GM10847 (cell line): ENCODE results near the gene HAND2.

Experiments
- POLR2A ChIP-seq: IDR thresholded peaks from 2 replicates; pipeline ENCODE4 v1.6.1; 2011; ENCODE audit not compliant: insufficient read length; ENCODE audit errors: extremely low read depth

Gene HAND2

DNA sequence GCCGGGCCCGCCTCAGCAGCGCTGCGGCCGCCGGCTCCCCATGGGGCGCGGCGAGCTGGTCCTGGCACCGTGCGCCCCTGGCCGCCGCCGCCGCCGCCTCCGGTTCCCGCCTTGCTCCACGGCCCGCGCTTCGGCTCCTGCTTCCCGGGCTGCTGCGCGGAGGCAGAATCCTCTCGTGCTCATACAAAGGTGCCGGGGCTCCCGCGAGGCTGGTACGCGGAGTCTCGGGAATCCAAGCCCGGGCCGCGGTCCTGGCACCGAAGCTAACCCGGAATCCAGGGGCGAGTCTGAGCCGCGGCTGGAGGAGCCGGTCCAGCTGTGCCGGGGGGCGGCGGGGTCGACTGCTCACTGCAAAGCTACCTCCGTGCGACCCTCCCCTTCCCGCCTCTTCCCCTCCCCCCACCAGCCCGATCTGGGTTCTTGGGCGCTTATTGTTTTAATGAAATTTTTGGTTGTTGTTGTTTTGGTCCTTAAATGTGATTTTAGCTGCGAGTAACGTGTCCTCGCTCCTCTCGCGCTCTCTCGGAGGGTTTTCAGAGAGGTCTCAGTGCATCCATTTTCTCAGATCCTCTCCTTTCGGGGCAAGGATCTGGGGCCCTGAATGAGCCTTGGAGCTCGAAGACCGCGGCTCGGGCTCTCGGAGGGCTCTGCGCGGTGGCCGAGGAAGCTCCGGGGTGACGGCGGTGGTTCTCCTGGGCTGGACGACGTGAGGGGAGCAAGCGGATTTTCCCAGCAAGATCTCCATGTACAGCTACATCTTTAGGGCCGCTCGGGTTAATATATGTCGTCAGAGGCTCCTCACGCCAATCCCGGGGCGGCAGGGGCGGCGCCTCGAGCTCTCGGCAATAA, at the start of gene HAND2:
HAND2 (minus strand) TSS at position 753 of the 849 bp plus-strand sequence. CDS start 940 bp downstream, outside the sequence.
- TF ChIP-seq POLR2A: no peak

DNA sequence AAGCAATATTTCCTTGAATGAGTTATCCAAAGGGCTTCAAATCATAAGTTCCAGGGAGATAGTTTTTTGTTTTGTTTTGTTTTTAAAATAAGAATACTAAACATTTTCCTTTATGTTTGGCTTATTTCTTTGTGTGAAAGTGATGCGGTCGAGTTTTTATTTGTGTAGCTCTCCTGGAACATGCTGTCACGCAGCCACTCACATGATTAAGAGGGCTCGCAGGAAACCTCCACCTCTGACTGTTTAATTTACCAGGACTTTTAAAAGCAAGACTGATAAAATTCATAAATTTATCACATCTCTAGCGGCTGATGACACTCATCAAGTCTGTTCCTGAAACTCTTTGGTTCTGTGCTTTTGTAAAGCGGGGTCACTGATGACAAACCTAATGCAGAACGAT, 48.9 kb upstream of the HAND2 start:
- no peak for TF ChIP-seq POLR2A

GRCh38 chr4:173577963-173578362, 47.9 kb upstream of the HAND2 start:
- TF ChIP-seq POLR2A: no peak

DNA sequence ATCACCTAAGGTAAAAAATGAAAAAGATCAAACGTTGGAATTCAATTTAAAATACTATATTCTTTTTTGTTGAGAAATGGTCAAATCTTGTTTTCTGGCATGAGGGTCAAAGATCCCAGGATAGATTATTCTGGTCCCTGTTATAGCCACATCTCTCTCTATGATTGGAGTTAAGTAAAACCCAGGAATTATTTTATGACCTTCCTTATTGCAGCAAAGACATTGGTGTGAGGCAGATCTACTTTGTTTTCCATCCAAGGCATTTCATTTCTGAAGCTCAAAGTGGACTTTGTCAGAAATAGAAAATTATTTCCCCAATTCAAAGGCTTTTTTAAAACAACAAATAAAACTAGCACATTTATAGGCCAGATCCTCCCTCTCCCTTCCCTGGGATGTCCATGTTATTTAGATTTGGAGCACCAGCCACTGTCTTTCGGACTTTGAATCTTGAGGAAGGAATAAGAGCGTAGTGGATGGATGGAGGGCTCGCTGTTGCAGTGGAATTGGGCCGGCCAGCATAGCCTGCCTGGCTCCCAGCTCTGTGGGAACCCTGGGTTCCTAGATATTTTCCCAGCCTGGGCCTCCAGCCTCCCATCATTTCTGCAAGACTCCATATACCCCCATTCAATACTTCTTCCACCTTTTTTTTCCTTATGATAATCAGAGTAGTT, 45.6 kb upstream of the HAND2 start:
- TF ChIP-seq POLR2A: no peak

DNA sequence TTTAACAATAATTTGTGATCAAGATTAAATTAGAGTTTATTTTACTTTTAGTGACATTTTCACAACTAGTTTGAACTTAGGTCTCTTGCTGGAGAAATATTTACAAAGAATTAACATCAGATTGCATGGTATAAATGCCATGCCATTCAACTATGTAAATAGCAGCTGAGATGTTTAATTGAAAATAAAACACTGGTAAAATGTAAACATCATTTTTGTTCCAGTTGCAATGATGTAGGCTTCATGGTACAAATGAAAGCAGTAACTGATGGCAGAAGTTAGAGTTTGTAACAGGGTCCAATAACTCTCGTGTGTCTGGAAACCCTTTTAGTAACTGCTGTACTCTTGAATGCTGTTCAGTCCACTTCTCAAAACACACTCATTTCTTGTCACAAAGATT, 43.7 kb upstream of the HAND2 start:
- TF ChIP-seq POLR2A: no peak

GRCh38 chr4:173573286-173573685, 43.3 kb upstream of the HAND2 start:
- no peak for TF ChIP-seq POLR2A

- no peak for TF ChIP-seq POLR2A
Measured at GRCh38 chr4:173572493-173573129, 42.6 kb upstream of the HAND2 start.

DNA sequence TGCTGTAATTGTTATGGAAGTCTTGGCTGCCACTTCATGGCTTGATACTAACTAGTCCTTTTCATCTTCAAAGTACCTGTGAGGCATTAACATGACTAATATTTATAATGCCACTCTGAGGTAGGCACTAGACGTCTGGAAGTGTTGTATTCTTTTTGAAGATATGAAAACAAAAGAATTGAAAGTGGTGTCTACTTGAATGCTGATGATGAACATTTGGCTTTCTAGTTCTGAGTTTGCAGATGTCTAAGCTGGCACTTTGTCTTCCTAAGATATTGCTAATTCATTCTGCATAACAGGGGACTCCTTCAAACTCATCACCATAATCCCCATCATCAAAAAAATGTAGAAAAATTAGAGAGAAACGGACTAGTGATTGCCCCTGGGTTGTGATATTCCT, 41.6 kb upstream of the HAND2 start:
- no peak for TF ChIP-seq POLR2A

GRCh38 chr4:173565281-173565680, 35.3 kb upstream of the HAND2 start:
- no peak for TF ChIP-seq POLR2A

- TF ChIP-seq POLR2A: no peak
Measured at GRCh38 chr4:173564461-173564860, 34.4 kb upstream of the HAND2 start.

- no peak for TF ChIP-seq POLR2A
Measured at GRCh38 chr4:173560896-173561295, 30.9 kb upstream of the HAND2 start.

DNA sequence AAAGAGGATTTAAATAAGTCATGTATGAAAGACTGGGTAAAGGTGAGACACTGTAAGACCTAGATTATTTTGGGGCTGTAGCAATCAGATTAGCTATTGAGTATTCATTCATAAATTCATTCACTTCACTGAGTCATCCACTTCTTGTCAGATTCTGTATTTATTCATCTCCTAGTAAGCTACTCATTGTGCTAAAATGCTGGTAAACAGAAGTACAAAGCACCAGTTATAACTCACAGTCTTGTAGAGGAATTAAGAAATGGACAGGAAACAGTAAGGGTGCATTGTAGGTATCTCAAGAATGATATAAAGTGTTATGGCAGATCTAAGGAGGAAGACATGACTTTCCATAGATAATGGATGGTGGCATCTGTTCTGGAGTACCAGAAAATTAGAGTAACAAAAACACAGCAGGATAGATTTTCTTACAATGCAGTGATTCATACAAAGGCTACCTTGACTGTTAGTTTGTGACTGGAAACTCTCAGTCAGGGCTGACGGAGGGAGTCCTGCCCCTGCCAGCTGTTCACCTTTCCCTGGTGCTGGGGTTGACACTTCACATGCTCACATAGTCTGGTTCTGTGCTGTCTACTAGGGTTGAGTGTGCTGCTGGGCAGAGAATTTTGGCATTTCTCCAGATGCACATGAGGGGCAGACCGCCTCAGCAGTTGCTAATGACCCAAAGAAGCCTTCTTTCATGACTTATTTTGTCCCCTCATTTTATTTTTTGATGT, 26.5 kb upstream of the HAND2 start:
- TF ChIP-seq POLR2A: no peak

DNA sequence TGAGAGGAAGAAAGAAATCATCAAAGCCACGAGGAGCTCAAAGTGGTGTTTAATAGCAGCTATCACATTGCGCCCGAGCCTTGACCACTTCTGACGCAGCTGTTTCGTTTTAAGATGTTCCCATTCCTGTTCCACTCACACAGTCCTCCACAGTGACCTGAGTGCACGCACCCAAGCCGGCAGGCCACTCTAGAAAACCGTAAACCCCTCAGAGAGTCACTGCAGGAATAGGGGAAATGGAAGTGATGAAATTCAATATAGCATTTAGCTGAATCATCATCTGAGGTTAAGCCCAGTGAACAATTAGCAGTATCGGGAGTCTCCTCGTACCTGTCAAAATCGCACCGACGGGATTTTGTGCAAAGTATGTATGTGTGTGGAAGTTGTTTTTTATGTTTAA, 17.9 kb upstream of the HAND2 start:
- no peak for TF ChIP-seq POLR2A

DNA sequence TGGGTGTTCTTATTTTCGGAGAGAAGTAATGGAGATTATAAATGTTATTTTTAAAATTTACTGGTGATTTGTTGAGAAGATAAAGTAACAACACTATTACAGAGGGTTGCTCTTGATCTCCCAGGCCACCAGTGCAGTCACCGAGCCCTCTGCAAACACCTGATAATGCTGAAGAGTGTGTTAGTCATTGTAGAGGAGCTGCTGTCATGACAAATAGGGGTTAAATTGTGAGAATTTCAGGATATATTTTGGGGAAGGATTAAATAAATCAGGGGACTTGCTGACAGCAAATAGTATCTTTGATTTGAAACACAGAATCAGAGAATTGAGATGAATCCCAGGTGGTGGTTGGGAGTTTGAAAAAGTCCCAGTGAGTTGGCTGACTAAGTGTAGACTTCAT, 16.7 kb upstream of the HAND2 start:
- TF ChIP-seq POLR2A: no peak

DNA sequence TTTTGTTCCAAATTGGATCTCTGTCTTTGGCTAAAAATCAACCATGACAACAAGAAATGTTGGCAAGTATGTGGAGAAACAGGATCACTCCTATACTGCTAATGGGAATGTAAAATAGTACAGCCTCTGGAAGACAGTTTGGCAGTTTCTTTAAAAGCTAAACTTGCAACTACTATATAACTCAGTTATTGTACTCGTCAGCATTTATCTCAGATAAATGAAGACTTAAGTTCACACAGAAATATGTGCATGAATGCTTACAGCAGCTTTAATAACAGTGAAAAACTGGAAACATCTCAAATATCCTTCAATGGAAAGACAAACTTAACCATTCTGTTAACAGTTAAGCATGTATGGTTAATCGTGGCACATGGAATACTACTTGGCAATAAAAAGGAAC, 15.4 kb upstream of the HAND2 start:
- no peak for TF ChIP-seq POLR2A
